Stimulated activated CD4-positive, alpha-beta T cell treated with anti-CD3 and anti-CD28 coated beads, TNF-alpha, amount 100 ng/mL, for 1 hour (primary cell): ENCODE data around the gene THSD7B.

Experiments
- DNase-seq, 3 donors: peaks; one replicate each; pipeline ENCODE4 v3.0.0-alpha.2; 2020; ENCODE audit warnings: low read depth in 3 of 3, low spot score in 1 of 3

THSD7B gene

GRCh38 chr2:137345994-137346393 lies 580.6 kb downstream of the THSD7B start:
- no peak for DNase-seq

DNA sequence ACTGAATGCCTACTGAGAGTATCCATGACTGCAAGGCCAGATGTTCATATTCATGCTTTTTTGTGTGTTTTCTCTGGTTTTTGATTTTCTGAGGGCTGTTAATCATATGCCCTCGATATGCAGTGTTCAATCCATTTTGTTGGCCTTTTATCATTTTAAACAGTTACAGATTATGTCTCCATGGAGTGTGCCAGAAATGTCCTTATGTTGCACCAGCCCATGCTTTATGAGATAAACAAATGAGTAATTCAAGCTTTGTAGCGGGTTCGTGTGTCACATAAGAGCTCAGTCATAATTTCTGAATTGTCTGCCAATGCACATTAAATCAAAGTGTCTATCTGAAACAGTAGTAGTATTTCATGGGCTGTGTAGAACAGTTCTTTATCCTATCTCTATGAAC lies 583.0 kb downstream of the THSD7B start:
- DNase-seq = no peak

- no peak for DNase-seq
Measured at GRCh38 chr2:137357634-137358033, 592.3 kb downstream of the THSD7B start.

DNA sequence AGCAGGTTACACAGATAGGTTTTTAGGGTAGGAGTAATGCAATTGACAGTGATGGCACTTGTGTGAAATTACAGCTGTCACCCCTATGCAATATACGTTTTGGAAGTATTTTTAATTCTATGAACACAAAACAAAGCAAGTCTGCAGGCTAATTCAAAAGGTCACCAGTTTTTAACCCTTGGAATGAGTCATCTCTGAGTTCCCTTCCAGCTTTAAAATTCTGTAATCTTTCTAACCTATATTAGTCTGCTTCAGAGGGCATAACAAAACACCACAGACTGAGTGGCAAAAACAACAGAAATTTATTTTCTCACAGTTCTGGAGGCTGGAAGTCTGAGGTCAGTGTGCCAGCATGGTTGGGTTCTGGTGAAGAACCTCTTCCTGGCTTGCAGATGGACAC lies 602.0 kb downstream of the THSD7B start:
- no peak for DNase-seq

DNA sequence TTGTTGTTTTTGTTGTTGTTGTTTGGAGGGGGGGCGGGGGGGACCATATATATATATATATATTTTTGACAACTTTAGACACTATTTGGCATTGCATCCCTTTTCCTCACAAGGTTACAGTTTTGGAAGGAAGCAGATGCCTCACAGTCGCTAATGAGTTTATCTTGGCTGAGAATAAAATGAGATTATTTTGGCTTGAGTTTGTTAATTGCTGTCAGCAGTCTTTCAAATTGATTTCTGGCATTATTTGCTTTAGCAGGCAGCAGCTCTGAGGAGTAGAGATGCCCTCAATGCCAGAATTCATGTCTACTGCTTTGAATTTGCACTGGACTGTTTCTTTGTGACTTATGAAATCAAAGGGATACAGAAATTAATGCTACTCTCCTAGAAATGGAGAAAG lies 603.8 kb downstream of the THSD7B start:
- DNase-seq = no peak

GRCh38 chr2:137379186-137379585 lies 613.8 kb downstream of the THSD7B start:
- no peak for DNase-seq

- no peak for DNase-seq
Measured at GRCh38 chr2:137380610-137381009, 615.3 kb downstream of the THSD7B start.

DNA sequence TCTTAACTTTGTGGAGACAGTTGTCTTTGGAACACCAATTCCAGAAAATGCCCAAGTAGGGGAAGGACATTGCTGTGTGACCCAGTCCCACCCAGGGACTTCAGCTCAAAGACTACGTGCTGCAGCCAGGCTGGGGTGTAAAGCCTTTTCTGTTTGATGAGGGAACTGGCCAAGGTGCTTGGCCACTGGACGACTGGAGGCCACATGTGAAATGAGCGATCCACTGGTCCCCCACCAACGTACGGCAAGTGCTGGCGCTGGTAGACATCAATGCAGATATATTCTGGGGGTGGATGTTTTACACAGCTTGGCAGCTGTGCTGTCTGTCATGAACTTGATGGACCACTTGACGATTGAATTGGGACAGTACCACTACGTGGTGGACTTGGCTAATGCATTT lies 616.4 kb downstream of the THSD7B start:
- DNase-seq = no peak

GRCh38 chr2:137383391-137383790 lies 618.0 kb downstream of the THSD7B start:
- no peak for DNase-seq

GRCh38 chr2:137387044-137387443 lies 621.7 kb downstream of the THSD7B start:
- no peak for DNase-seq

DNA sequence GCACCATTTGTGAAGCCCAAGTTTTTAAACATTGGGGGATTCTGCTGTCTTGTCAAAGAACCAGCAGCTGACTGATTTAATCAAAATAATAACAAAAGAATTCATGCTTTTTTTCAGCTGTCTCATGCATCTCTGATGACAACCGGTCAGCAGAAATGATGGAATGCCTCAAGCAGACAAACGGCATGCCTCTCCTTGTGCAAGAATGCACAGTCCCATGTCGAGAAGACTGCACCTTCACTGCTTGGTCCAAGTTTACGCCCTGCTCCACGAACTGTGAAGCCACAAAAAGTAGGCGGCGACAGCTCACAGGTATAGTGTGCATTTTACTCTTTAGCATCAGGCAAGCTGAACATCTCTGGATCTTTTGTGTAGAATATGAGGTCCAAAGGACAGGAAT lies 640.2 kb downstream of the THSD7B start:
- DNase-seq = no peak

GRCh38 chr2:137411585-137411984 lies 646.2 kb downstream of the THSD7B start:
- no peak for DNase-seq

- no peak for DNase-seq
Measured at GRCh38 chr2:137420744-137421143, 655.4 kb downstream of the THSD7B start.

DNA sequence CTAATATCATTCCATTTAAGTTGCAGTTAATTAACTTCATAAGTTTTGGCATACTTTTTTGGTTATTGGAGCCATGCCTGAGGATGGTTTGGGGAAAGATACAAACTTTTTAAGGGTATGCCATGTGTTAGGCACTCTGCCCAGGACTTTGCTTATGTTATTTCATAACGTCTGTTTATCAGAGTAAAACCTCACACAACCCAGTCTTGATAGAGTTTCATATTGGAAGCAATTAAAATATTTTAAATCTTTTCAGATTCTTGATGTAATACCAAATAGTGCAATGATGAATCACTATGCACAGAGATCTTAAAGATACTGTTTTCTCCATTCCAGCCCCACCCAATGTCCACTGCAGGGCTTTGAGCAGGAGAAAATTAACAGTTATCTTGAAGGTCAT lies 669.8 kb downstream of the THSD7B start:
- DNase-seq = no peak

- DNase-seq = no peak
Measured at GRCh38 chr2:137437386-137437785, 672.0 kb downstream of the THSD7B start.

- DNase-seq = no peak
Measured at GRCh38 chr2:137444970-137445369, 679.6 kb downstream of the THSD7B start.

DNA sequence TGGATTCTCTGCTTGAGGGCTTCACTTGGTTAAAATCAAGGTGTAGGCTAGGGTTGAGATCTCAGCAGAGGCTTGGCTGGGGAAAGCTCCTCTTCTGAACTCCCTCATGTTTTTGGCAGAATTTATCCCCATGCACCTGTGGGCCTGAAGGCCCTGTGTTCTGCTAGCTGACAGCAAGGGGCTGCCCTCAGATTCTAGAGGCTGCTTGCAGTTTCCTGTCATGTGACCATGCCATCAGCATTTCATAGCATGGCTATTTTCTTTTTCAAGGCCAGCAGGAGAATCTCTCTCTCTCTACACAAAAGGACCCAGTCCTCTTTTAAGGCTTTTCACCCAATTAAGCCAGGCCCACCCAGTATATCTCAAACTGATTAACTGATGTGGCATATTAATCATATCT lies 684.1 kb downstream of the THSD7B start:
- DNase-seq = no peak

DNA sequence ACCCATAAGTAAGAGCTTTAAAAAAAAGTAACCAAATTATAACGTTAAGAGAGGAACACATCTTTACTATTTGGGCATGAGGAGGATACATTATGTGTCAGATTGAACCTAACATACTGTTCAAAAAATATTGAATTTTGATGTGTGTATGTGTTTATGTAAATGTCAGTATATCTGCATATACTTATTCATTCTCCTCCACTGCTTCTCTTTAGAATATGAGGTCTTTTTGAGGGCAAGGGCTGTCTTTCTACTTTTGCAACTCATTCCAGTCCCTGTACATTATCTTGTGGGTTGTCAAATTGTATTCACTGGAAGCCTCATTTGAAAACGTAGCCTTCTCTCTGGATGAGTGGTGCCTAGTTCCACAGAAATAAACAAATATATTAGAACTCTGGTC lies 689.5 kb downstream of the THSD7B start:
- DNase-seq = no peak

DNA sequence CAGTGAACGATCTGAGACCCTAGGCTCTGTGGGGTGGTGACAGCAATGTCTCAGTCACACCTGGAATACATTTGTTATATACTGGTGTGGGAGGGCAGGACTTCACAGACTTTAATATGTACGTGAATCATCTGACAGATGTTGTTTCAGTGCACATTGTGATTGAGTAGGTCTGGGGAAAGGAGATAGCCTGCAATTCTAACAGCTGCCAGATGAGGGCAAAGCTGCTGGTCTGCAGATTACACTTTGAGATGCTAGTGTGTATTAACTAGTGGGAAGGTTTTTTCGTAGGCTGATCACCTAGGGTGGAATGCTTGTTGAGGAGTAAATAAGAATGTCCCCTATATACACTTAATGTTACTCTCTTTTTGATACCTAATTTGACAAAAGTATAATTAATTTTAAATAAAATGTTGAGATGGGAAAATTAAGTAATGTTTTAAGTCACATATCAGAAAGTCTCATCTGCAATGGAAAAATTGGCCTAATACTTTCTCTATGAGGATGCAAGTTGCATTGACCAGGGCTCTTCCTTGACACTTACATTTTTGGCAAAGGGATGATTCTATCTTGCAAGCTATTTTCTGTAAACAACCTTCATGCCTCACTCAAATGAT lies 702.0 kb downstream of the THSD7B start:
- no peak for DNase-seq

DNA sequence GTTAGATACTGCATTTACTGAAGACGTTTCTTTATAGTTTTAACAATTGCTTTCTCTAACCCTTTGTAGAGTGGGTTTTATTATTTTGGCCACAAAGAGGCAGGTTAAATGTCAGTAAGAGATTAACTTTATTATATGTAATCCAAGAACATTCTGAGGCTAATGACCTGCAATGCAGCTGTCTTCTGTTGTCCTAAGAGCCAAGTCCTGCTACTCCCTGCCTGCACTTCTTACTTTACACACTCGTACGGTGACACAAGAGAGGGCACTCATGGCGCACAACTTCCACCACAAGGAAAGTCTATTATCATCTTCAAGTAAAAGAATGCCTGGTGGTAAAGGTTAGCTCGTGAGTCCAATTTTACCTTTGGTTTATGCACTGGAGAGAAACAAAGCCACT lies 727.9 kb downstream of the THSD7B start:
- DNase-seq = no peak

DNA sequence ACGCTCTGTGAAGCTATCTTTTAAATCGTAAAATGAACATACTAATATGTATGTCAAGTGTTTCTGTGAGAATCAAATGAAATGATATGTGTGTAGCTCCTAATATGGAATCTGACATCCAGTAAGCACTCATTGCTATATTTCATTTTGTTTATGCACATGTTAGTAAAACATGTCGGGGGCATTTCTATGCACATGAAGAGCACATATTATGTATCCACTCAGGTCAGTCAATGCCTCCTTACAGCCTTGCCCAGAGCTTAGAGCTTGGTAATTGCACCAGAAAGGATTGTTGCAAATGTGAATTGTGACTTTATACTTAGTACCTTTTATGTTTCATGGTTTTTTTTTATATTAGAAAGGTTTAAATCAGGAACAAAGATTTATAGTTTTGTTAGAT lies 735.3 kb downstream of the THSD7B start:
- no peak for DNase-seq

GRCh38 chr2:137507237-137507636 lies 741.9 kb downstream of the THSD7B start:
- no peak for DNase-seq

DNA sequence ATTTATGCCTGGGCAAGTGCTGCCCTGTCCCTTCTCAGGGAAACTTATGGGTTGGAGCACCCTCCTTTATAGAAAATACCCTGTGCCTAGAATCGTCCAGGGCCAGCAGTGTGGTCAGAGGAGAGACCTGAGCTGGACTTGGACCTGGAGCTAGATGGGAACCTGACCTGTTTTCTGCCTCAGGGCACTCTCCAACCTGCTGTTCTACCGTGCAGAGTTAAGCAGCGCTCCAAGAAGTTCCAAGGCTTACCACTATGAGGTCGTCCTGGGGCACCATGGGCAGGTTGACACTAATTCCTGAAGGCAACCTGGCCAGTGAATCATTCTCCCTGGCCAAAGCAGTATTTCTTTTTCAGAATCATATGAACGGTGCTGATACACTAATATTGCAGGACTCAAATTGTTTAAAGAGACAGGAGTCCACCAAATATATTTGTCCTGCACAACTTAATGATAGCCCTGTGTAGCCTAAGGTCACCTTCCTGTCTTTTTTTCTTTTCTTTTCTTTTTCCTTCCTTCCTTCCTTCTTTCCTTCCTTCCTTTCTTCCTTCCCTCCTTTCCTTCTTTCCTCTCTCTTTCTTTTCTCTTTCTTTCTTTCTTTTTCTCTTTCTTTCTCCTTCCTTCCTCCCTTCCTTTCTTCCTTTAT lies 743.5 kb downstream of the THSD7B start:
- DNase-seq = no peak
